Measurements from ENCODE around the gene TM7SF3.
A peak's percentile ranks its signal among the peaks of the same experiment; 100 is the strongest.

The TM7SF3 gene

GRCh38 chr12:27014859-27015729, 910 bp upstream of the TM7SF3 start:
- DNase-seq (ENCODE audit: low read depth): no peak

GRCh38 chr12:27013611-27014084, 536 bp downstream of the TM7SF3 start:
- peak; percentile 41 for DNase-seq (ENCODE audit: low read depth)

DNA sequence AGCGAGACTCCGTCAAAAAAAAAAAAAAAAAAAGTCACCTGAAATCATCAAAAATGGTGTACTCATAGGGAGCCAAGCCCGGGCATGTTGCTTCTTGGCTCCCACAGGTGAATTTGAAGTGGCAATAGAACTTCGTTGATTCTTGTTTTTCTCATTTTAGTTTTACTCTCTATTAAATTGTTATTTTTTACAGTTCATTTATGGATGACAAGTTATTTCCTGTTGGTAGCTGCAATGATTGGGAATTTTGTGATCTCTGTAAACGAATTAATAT, 1.3 kb downstream of the TM7SF3 start:
- DNase-seq (ENCODE audit: low read depth): no peak

DNA sequence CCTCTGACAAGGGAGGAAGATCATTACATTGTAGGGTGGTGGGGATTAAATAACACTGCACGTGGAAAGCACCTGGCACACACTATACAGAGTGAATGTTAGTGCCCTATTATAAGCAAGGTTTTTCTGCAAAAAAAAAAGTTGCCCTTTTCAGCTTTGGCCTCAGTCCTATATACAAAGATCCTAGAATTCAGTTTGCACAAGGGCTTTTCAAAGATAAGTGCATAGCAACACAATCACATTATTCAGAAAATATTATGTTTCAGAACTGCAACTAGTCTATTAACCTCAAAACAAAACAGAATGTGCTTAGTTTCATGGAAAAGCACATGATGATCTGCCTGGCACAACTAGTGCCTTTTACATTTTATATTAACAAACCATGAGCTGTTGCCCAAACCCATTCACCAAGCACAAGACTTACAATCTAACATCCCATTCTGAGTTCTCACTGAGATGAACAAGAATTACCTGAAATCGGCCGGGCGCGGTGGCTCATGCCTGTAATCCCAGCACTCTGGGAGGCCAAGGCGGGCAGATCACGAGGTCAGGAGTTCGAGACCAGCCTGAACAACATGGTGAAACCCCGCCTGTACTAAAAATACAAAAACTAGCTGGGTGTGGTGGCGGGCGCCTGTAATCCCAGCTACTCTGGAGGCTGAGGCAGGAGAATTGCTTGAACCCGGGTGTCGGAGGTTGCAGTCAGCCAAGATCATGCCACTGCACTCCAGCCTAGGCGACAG, 1.8 kb downstream of the TM7SF3 start:
- DNase-seq (ENCODE audit: low read depth): no peak

DNA sequence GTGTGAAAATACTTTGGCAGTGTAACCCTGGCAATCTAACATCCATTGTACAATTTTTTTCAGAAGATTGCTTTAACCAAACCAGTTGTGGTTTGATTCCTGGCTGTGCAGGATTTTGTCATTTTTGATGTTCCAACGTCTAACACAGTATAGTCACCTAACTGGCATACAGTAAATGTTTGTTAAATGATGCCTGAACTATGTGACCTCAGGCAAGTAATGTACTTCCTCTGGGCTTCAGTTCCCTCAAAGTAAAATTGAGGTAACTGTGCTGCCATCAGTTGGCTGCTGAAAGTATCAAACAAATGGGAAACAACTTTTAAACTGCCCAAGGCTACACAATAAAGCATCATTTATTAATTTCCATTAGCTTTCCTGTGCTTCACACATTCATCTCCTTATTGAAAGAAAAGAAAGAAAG, 4.3 kb downstream of the TM7SF3 start:
- DNase-seq (ENCODE audit: low read depth): no peak

DNA sequence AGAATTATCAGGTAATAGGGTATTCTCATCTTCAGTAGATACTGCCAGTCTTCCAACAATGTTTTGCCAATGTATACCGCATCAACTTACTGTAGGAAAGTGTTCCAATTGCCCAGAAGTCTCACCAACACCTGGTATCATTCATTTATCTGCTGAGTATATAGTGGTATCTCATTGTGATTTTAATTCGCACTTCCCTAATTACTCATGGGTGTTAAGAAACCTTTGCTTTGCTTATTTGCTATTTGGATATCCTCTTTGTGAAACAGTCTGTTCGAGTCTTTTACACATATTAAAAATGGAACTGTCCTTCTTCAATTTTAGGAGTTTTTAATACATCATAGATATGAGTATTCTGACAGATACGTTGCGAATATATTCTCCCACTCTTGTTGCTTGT, 6.1 kb downstream of the TM7SF3 start:
- no peak for DNase-seq (ENCODE audit: low read depth)

- no peak for DNase-seq (ENCODE audit: low read depth)
Observed at GRCh38 chr12:27006797-27007467, 7.3 kb downstream of the TM7SF3 start.

DNA sequence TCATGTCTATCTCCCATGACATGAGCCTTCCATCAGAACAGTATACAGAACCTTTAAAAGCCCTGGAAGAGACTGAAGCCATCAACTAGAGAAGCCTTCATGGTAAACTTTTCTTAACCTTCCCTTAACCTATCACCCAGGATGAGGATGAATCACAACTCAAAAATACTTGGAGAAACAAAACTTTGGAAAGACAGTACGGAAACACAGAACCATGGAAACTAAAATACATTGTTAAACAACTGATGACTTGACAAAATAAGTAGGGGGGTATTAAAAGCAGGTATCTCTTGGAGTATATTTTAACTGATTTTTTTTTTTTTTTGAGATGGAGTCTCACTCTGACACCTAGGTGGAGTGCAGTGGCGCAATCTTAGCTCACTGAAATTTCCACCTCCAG, 8.7 kb downstream of the TM7SF3 start:
- DNase-seq (ENCODE audit: low read depth): no peak

- no peak for DNase-seq (ENCODE audit: low read depth)
Observed at GRCh38 chr12:27003421-27004381, 10.5 kb downstream of the TM7SF3 start.

DNA sequence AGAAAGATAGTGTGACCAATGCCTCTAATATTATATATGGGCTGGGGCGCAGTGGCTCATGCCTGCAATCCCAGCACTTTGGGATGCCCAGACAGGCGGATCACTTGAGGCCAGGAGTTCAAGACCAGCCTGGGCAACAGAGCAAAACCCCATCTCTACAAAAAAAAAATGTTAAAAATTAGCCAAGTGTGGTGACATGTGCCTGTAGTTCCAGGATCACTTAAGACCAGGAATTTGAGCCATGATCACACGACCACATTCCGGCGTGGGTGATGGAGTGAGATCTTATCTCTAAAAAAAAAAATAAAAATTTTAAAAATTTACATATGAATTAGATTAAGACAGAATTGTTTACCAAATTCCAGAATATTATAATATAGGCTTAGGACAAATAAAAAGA, 12.0 kb downstream of the TM7SF3 start:
- no peak for DNase-seq (ENCODE audit: low read depth)

DNA sequence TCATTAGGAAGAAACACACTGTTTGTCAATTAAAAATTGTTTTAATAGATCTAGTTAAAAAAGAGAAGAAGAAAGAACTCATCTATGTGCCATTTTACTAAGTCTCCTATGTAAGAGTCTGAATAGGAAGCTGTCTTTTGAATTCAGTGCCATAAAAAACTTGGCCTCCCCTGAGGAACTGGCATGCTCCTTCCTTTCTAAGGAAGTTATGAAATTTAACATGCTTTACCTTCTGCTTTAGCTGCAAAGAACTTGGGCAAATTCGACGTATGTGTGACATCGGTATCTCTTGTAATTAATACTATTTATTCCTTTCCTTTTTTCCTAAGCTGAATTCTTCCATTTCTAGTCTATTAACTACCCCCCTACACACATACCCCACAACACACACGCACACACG, 12.5 kb downstream of the TM7SF3 start:
- DNase-seq (ENCODE audit: low read depth): no peak

DNA sequence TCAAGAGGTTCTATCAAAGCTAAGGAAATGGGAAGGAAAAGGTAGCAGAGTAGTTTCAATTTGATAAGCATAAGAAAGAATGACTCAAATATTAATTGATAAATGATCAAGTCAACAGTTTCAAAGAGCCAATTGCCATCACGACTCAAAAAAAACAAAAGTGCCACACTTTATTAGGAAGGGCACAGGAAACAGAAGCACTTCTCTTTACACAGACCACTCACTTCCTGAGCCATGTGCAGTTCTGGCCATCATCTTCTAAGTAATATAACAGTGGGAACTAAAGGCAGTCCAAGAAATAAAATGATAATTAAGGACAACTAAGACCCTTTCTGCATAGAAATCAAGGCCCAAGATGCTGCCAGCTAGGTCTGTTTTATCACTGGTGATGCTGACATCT, 13.2 kb downstream of the TM7SF3 start:
- no peak for DNase-seq (ENCODE audit: low read depth)

DNA sequence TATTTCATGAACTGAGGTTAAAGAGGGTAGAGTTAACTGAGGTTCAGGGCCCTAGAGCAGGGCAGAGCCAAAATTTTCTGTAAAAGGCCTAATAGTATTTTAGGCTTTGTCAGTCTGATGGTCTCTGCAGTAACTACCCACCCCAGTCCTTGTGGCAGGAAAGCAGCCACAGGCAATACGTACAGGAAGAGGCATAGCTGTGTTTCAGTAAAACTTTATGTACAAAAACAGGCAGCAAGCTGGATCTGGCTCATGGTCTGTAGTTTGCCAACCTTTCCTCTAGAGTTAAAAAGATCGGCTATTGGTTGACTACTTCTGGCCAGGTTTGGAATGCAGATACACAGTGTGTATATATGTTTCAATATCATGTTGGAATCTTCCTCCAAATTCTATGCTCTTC, 17.2 kb downstream of the TM7SF3 start:
- DNase-seq (ENCODE audit: low read depth): no peak

DNA sequence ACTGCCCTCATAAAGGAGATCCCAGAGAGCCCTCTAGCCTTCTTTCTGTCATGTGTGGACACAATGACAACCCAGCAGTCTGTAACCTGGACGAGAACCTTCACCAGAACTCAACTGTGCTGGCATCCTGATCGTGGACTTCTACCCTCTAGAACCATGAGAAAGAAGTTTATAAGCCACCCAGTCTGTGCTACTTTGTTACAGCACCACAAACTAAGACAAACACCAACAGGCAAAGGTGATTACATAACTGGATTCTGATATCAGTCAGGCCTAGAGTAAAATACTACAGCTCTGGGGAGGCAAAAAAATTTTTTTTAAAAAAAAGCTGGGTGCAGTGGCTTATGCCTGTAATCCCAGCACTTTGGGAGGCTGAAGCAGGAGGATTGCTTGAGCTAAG, 18.5 kb downstream of the TM7SF3 start:
- DNase-seq (ENCODE audit: low read depth): no peak

DNA sequence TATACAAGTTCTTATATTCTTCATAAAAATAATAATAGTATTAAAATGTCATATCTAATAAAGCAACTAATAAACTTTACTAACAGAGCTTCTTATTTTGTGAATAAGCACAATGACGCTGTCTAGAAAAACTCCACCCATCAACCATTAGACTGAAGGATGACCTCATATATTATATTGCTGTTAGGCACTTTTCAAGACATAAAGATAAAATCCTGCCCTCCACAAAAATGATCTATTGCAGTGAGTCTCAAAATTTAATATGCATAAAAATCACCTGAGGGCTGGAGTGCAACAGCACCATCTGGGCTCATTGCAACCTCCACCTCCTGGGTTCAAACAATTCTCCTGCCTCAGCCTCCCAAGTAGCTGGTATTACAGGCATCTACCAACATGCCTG, 20.1 kb downstream of the TM7SF3 start:
- no peak for DNase-seq (ENCODE audit: low read depth)

DNA sequence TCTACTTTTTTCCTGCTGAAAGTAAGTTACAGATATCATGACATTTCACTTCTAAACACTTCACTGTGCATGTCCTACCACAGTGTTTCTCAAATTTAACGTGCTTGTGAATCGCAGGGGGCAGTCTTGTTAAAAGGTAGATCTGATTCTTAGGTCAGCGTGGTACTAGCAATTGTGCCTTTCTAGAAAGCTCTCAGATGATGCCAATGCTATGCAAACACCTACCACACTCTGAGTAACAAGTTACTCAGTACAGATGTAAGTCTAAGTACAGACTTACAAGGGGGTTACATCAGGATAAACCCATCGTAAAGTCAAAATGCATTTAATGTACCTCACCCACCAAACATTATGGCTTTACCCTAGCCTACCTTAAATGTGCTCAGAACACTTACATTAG, 22.4 kb downstream of the TM7SF3 start:
- DNase-seq (ENCODE audit: low read depth): no peak

DNA sequence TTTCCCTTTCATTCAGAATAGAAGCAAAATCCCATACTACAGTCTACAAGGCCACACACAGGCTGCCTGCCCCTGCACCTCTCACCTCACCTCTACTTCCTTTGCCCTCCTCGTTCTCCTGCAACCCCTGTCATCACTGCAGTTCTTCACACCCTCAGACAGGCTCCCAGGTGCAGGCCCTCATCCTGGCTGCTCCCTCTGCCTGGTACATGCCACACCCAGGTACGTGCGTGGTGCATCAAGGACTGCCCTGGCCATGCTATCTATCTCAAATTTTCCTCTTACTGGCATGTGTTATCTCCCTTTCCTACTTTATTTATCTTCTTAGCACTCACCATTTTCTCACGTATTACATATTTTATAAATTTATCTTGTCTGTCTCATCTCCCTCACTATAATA, 24.3 kb downstream of the TM7SF3 start:
- no peak for DNase-seq (ENCODE audit: low read depth)

- DNase-seq (ENCODE audit: low read depth): no peak
Observed at GRCh38 chr12:26988703-26989102, 25.5 kb downstream of the TM7SF3 start.

GRCh38 chr12:26987634-26988424, 26.4 kb downstream of the TM7SF3 start:
- no peak for DNase-seq (ENCODE audit: low read depth)

- DNase-seq (ENCODE audit: low read depth): no peak
Observed at GRCh38 chr12:26982866-26983265, 31.3 kb downstream of the TM7SF3 start.

DNA sequence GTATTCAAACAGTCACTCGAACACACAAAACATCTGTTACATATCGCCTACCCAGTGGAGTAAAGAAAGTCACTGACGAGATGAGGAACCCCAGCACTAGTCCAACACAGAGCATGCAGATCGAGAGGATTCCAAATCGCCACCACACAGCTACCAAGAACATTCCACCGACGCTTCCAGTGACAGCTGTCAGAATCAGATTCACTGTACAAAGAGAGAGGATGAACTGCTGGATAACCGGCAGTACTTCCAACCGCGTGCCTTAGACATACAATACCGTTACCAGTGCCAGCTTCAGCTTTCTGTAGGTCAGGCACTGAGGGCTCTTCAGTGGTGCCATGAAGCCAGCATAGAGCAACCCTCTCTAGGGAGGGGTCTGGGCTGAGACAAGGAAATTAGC, 34.5 kb downstream of the TM7SF3 start:
- DNase-seq (ENCODE audit: low read depth): no peak

All from amniotic epithelial cell (primary cell).